ENCODE data around the gene NBAS.

GRCh38 chr2:15492773-15493325, 68.3 kb downstream of the NBAS start:
- TF ChIP-seq CTCF (IDR thresholded peaks at IDR 0.05; ENCODE audit: extremely low read depth in 1 of 2, insufficient read depth in 1 of 2, low read depth in 1 of 2, low read length in 2 of 2) = no peak
- TF ChIP-seq EZH2 (IDR thresholded peaks at IDR 0.05; ENCODE audit: borderline replicate concordance, low read depth, low read length, severe bottlenecking) = no peak
- no peak for TF ChIP-seq POLR2AphosphoS5 (IDR thresholded peaks at IDR 0.05; ENCODE audit: insufficient read depth, low read depth, low read length)
- TF ChIP-seq FOS (IDR thresholded peaks at IDR 0.05; ENCODE audit: borderline replicate concordance, insufficient read depth, low read length) = peak; percentile 21
- TF ChIP-seq GATA2 (IDR thresholded peaks at IDR 0.05; ENCODE audit: insufficient read depth, insufficient read length, low read depth, low read length) = no peak
- TF ChIP-seq MYC (IDR thresholded peaks at IDR 0.05; ENCODE audit: low read depth, low read length) = no peak
- TF ChIP-seq POLR2A (IDR thresholded peaks at IDR 0.05; ENCODE audit: low read depth, low read length) = no peak
- TF ChIP-seq MAX (IDR thresholded peaks at IDR 0.05; ENCODE audit: insufficient read depth, insufficient read length) = no peak
- no peak for TF ChIP-seq JUN (IDR thresholded peaks at IDR 0.05; ENCODE audit: borderline replicate concordance, insufficient read depth, insufficient read length, low read depth)

All from endothelial cell of umbilical vein (primary cell).